ENCODE data around the gene THUMPD3. TPM values are rescaled to one million over a fixed set of nuclear protein-coding genes. Genes with fewer than 3 reads are reported as not detected.
A peak's percentile ranks its signal among the peaks of the same experiment; 100 is the strongest.

Gene THUMPD3
- total and polyA plus RNA-seq, 2 of the 4 experiments (the other 2 are of a cell fraction) = 28.2 to 43.9 TPM

DNA sequence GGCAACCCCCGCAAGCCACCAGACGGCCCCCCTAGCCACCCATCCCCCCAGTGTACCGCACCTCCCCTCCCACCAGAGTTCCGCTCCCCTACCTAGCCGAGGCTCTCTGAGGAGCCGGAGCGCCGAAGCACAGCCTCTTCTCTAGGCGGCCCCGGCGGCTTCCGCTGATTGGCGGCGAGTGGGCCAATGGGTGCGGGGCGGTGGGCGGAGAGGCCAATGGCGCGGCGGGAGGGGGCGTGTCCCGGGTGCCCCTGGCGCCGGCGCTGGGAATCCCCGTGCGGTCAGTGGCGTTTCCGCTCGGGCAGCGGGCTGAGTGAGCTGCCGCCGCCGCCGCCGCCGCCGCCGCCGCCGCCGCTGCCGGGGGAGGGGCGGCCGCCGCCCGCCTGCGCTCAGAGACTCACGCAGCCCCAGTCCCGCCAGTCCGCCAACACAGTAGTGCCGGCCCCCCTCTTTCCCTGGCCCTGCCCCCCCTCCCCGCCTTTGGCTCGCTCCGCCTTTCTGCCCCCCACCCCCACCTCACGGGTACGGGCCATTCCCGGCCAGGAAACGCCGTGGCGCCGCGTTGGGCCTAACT, 34.6 kb downstream of the THUMPD3 start, which contains the start of gene SETD5:
TSS of gene SETD5 (plus strand) at position 284 of the 574 bp plus-strand sequence. CDS start 31,324 bp downstream, outside the sequence.
- H3K56ac ChIP-seq (ENCODE audit: extremely low read depth, insufficient read depth, low read length) = peak within 1 kb of the TSS; percentile 95
- peak within 1 kb of the TSS; percentile 86 to 97 for H4K8ac ChIP-seq (ENCODE audit: low read depth in 2 of 2, low read length in 2 of 2)
- H2AK5ac ChIP-seq (ENCODE audit: low read depth, low read length) = peak within 1 kb of the TSS; percentile 99
- CTCF ChIA-PET = no interaction called here
- H3K27me3 ChIP-seq (ENCODE audit: control insufficient read depth, insufficient read depth, low read length) = no peaks in the 10 kb centered on the region
- intact Hi-C loops (cut with micrococcal nuclease) (loop anchor here (1.0 to 5.0 kb wide), 2 partner anchors 25 to 40 kb away; no protein-coding TSS in a partner anchor), in situ Hi-C loops (cut with MboI; ENCODE audit: low sequenced_read_pairs) (no loop called here), dilution Hi-C loops (cut with HindIII; ENCODE audit: low sequenced_read_pairs, unreplicated experiment) (no loop called here)
- H3K14ac ChIP-seq (replicated peaks; ENCODE audit: low read depth, low read length) = peak within 1 kb of the TSS; percentile 97
- H3K9me1 ChIP-seq (ENCODE audit: insufficient read depth, low read length) = no peaks in the 10 kb centered on the region
- peak within 1 kb of the TSS; percentile 97 for H4K5ac ChIP-seq (ENCODE audit: low read depth, low read length)
- WGBS, 2 experiments (ENCODE audit: extremely low coverage in 2 of 2, insufficient read length in 1 of 2) = no CpG with 5 or more reads among the region's 63 CpGs
- H3K18ac ChIP-seq (ENCODE audit: low read depth, low read length) = peak within 1 kb of the TSS; percentile 97
- H2BK15ac ChIP-seq (ENCODE audit: low read depth, low read length) = peak within 1 kb of the TSS; percentile 17; the same call in 2 of the 3 replicates
- no peaks in the 10 kb centered on the region for H3K9me3 ChIP-seq (ENCODE audit: control insufficient read depth, insufficient read depth, low read length)
- peak within 1 kb of the TSS; percentile 87 for H2AFZ ChIP-seq (replicated peaks; ENCODE audit: low read length, poor library complexity)
- peak within 1 kb of the TSS; percentile 96 for H3K23ac ChIP-seq (ENCODE audit: low read depth, low read length)
- H3K4me1 ChIP-seq (ENCODE audit: control insufficient read depth, insufficient read depth, low read length) = peaks cover 4% of the 10 kb centered on the region; the same call in 1 of the 2 replicates
- H4K91ac ChIP-seq (ENCODE audit: insufficient read depth, low read depth, low read length) = peak within 1 kb of the TSS; percentile 93
- peak within 1 kb of the TSS; percentile 95 for H3K4me3 ChIP-seq (ENCODE audit: insufficient read depth, low read depth, low read length)
- DNase-seq (peak; percentile 94), ATAC-seq (ENCODE audit: low read depth) (peak; percentile 73)
- peaks cover 0 to 16% of the 10 kb centered on the region in 2 experiments; a peak in 1 of 4 replicates for H3K79me1 ChIP-seq (ENCODE audit: low read depth in 1 of 2, low read length in 2 of 2)
- H4K20me1 ChIP-seq (ENCODE audit: insufficient read depth, low read length) = peaks cover 88% of the 10 kb centered on the region
- peak within 1 kb of the TSS; percentile 82 for H3K4me2 ChIP-seq (ENCODE audit: low read depth, low read length)
- POLR2A ChIA-PET (ENCODE audit: unreplicated experiment) = interaction anchor here (0.6 to 1.6 kb wide), 4 partner anchors 19 to 1780 kb away, joined by 3 to 4 read pairs (median 3); no protein-coding TSS in a partner anchor
- H2BK20ac ChIP-seq (ENCODE audit: low read depth, low read length) = no peak within 1 kb of the TSS
- peak within 1 kb of the TSS; percentile 69 for H2BK120ac ChIP-seq (ENCODE audit: low read depth, low read length)
- no TSS peak for BruUV-seq (replicated peaks)
- H3K9ac ChIP-seq (ENCODE audit: low read depth, low read length) = peak within 1 kb of the TSS; percentile 98
- peaks cover 9% of the 10 kb centered on the region for H3K36me3 ChIP-seq (ENCODE audit: control insufficient read depth, insufficient read depth, low read length)
- H2AK9ac ChIP-seq (replicated peaks; ENCODE audit: low read depth, low read length, poor library complexity) = peak within 1 kb of the TSS; percentile 99
- peak within 1 kb of the TSS; percentile 95 for H3K4ac ChIP-seq (ENCODE audit: low read depth, low read length)
- H3K27ac ChIP-seq (ENCODE audit: insufficient read depth, low read length) = peak within 1 kb of the TSS; percentile 96
- peak within 1 kb of the TSS; percentile 97 for H2BK5ac ChIP-seq (ENCODE audit: low read depth, low read length, poor library complexity, severe bottlenecking)
- TF ChIP-seq POLR2A (IDR thresholded peaks at IDR 0.05; ENCODE audit: low read depth, low read length) (peak; percentile 97), BHLHE40 (IDR thresholded peaks at IDR 0.05; ENCODE audit: low read depth, low read length) (0 out of 2 replicates have a peak, but pooled peaks have one; percentile 6), CHD1 (IDR thresholded peaks at IDR 0.05; ENCODE audit: low read depth, low read length) (no peak; the same call in 1 of the 2 replicates), RCOR1 (IDR thresholded peaks at IDR 0.05; ENCODE audit: insufficient replicate concordance, low read length) (no peak), CEBPB (IDR thresholded peaks at IDR 0.05; ENCODE audit: low read depth, low read length) (no peak), MAFK (IDR thresholded peaks at IDR 0.05; ENCODE audit: low read depth, low read length) (no peak), MXI1 (IDR thresholded peaks at IDR 0.05; ENCODE audit: borderline replicate concordance, low read depth, low read length) (no peak), RAD21 (IDR thresholded peaks at IDR 0.05; ENCODE audit: low read length) (no peak), FOS (IDR thresholded peaks at IDR 0.05; ENCODE audit: low read depth, low read length) (0 out of 2 replicates have a peak, but pooled peaks have one; percentile 3), MAZ (IDR thresholded peaks at IDR 0.05; ENCODE audit: borderline replicate concordance, low read depth, low read length) (peak; percentile 9; the same call in 1 of the 2 replicates), RFX5 (IDR thresholded peaks at IDR 0.05; ENCODE audit: low read depth, low read length) (no peak), NFE2L2 (IDR thresholded peaks at IDR 0.05; ENCODE audit: low read depth, low read length) (peak; percentile 38; the same call in 1 of the 2 replicates)
- TF ChIP-seq, protein P1, sequence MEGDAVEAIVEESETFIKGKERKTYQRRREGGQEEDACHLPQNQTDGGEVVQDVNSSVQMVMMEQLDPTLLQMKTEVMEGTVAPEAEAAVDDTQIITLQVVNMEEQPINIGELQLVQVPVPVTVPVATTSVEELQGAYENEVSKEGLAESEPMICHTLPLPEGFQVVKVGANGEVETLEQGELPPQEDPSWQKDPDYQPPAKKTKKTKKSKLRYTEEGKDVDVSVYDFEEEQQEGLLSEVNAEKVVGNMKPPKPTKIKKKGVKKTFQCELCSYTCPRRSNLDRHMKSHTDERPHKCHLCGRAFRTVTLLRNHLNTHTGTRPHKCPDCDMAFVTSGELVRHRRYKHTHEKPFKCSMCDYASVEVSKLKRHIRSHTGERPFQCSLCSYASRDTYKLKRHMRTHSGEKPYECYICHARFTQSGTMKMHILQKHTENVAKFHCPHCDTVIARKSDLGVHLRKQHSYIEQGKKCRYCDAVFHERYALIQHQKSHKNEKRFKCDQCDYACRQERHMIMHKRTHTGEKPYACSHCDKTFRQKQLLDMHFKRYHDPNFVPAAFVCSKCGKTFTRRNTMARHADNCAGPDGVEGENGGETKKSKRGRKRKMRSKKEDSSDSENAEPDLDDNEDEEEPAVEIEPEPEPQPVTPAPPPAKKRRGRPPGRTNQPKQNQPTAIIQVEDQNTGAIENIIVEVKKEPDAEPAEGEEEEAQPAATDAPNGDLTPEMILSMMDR (conservative IDR thresholded peaks at IDR 0.05; ENCODE audit: low read depth, low read length) = no peak
- TF ChIP-seq, protein P2, sequence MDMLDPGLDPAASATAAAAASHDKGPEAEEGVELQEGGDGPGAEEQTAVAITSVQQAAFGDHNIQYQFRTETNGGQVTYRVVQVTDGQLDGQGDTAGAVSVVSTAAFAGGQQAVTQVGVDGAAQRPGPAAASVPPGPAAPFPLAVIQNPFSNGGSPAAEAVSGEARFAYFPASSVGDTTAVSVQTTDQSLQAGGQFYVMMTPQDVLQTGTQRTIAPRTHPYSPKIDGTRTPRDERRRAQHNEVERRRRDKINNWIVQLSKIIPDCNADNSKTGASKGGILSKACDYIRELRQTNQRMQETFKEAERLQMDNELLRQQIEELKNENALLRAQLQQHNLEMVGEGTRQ (IDR thresholded peaks at IDR 0.05; ENCODE audit: low read depth, low read length) = no peak
- TF ChIP-seq, protein P3, sequence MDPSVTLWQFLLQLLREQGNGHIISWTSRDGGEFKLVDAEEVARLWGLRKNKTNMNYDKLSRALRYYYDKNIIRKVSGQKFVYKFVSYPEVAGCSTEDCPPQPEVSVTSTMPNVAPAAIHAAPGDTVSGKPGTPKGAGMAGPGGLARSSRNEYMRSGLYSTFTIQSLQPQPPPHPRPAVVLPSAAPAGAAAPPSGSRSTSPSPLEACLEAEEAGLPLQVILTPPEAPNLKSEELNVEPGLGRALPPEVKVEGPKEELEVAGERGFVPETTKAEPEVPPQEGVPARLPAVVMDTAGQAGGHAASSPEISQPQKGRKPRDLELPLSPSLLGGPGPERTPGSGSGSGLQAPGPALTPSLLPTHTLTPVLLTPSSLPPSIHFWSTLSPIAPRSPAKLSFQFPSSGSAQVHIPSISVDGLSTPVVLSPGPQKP (IDR thresholded peaks at IDR 0.05; ENCODE audit: borderline replicate concordance, low read depth, low read length) = no peak

Data from IMR-90 (cell line).